ENCODE data around the gene ATF3. TPM values are rescaled to one million over a fixed set of nuclear protein-coding genes. Genes with fewer than 3 reads are reported as not detected.
A peak's percentile ranks its signal among the peaks of the same experiment; 100 is the strongest.
"Not testable (repeated sequence)": the region's sequence is repeated elsewhere in the genome, so short reads cannot be mapped to it uniquely, and the experiment has no call there.

The ATF3 gene
- total RNA-seq, 4 donors from 2014 or later = 12.3 to 19.2 (median 13.7) TPM

DNA sequence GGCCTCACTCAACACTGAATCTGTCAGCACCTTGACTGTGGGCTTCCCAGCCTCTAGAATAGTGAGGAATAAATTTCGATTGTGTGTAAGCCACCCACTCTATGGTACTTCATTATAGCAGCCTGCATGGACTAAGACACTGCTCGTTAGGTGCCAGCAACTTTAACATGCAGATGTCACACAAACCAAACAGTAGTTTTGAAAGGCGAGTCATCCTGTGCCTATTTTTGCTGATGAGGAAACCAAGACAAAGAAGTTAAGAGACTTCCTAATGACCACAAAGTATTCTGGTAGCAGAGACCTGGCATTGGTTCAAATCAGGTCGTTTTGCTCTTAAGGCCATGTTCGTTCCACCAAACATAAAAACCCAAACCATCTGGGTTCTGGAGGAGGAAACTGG is 48.2 kb downstream of the ATF3 start:
- H3K4me3 ChIP-seq = no peak overlapping the region
- TF ChIP-seq EP300 (IDR thresholded peaks at IDR 0.05) (no peak), POLR2A (IDR thresholded peaks at IDR 0.05) (no peak)
- TF ChIP-seq, protein P1, sequence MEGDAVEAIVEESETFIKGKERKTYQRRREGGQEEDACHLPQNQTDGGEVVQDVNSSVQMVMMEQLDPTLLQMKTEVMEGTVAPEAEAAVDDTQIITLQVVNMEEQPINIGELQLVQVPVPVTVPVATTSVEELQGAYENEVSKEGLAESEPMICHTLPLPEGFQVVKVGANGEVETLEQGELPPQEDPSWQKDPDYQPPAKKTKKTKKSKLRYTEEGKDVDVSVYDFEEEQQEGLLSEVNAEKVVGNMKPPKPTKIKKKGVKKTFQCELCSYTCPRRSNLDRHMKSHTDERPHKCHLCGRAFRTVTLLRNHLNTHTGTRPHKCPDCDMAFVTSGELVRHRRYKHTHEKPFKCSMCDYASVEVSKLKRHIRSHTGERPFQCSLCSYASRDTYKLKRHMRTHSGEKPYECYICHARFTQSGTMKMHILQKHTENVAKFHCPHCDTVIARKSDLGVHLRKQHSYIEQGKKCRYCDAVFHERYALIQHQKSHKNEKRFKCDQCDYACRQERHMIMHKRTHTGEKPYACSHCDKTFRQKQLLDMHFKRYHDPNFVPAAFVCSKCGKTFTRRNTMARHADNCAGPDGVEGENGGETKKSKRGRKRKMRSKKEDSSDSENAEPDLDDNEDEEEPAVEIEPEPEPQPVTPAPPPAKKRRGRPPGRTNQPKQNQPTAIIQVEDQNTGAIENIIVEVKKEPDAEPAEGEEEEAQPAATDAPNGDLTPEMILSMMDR (IDR thresholded peaks at IDR 0.05) = no peak
- WGBS, 2 donors = 76 to 84% methylated on average over 5 of the region's 5 CpGs

DNA sequence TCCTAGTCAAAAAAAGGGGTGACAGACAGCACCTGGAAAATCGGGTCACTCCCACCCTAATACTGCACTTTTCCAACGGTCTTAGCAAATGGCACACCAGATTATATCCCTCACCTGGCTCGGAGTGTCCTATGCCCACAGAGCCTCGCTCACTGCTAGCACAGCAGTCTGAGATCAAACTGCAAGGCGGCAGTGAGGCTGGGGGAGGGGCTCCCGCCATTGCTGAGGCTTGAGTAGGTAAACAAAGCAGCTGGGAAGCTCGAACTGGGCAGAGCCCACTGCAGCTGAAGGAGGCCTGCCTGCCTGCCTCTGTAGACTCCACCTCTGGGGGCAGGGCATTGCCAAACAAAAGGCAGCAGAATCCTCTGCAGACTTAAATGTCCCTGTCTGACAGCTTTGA is 49.7 kb downstream of the ATF3 start:
- not testable (repeated sequence) for H3K9me3 ChIP-seq; H3K4me3 ChIP-seq; H3K27me3 ChIP-seq; DNase-seq (ENCODE audit: low spot score in 2 of 2); H3K4me1 ChIP-seq; H3K36me3 ChIP-seq; H3K27ac ChIP-seq
- WGBS, 2 donors = 69 to 79% methylated on average over 6 to 7 of the region's 7 CpGs

More for the DNA sequence above, 48.2 kb downstream of the ATF3 start:
- no peak for DNase-seq (ENCODE audit: low spot score in 2 of 2)
- H3K36me3 ChIP-seq = no peaks in the 10 kb centered on the region
- H3K9me3 ChIP-seq = no peaks in the 10 kb centered on the region
- H3K27ac ChIP-seq = no peak overlapping the region
- no peaks in the 10 kb centered on the region for H3K4me1 ChIP-seq
- H3K27me3 ChIP-seq = no peaks in the 10 kb centered on the region

DNA sequence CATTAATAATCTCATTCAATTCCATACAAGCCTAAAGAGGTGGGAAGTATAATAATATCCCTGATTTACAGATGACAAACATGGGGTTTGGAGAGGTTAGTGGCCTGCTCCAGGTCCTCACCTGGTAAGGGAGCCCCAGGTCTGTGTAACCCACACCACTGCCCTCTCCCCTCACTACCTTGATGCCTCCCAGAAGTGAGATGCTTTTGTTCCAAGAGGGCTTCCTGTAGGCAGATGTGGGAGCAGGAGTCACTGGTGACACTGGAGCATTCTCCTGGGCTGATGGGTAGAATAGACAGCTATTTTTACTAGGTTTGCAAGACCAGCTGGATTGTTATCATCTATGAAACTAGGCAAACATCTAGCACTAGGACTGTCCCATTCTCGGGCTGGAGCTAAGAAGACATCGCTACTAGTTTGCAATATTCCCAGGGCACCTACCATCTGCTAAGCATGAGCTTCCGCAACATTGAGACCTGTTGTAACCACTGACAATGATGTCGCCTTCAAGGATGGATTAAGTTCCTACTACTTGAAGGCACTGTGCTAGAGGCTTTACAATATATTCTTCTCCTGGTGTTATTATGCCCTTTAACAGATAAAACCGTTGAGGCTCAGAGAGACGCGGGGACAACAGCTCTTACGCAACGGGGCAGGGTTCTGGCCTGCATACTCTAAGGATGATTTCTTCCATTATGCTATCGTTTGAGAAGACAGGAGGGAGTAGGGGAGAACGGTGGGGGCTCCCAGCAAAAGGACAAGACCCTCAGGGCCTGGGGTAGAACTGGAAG is 56.0 kb downstream of the ATF3 start:
- H3K4me1 ChIP-seq = peaks cover 0 to 37% (median 9%) of the 10 kb centered on the region in 4 donors
- no peaks in the 10 kb centered on the region for H3K27me3 ChIP-seq
- no peak overlapping the region for H3K4me3 ChIP-seq
- H3K9me3 ChIP-seq = no peaks in the 10 kb centered on the region
- no peak for DNase-seq (ENCODE audit: low spot score in 2 of 2)
- no peak for TF ChIP-seq POLR2A (IDR thresholded peaks at IDR 0.05)
- TF ChIP-seq EP300 (IDR thresholded peaks at IDR 0.05) = no peak
- TF ChIP-seq, protein P1 (IDR thresholded peaks at IDR 0.05) = no peak
- no peak overlapping the region for H3K27ac ChIP-seq
- 74% methylated on average over 11 of the region's 11 CpGs for WGBS, 2 donors
- H3K36me3 ChIP-seq = no peaks in the 10 kb centered on the region

DNA sequence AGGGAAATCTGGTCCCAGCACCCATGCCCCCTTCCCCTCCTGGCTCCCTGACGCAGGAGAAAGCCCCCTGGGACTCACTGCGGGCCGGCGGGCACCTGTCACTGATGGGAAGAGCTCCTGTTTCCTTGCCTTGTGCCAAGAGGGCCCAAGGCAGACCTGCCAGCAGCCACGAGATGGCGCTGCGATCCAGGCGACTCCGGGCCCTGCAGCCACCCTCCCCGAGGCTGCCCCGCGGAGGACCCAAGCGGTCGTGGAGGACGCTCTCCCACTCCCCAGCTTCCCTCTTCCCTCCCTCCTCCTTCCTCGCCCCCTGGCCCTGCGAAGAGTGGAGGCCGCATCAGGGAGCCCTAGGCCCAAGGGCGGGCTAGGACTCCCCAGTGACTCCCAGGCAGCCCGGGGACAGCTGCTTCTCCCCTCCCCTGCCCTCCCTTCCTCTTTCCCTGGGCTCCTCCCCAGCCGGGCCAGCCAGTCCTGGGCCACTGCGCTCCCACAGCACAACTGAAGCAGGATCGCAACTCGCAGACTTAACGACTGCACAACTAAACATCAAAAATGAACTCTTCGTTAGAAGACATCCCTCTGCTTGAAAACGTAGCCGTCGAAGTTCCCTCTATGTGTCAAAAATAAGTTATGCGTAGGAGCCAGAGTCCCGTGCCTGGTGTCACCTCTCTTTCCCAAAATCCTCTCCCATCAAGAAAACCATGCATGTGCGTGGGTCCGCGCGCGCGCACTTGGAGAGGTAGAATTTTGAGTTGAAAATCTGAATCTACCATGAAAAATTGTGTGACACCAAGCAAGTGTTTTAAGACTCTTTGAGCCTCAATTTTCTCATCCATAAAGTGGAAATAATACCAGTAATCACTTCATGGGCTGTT is 56.9 kb downstream of the ATF3 start:
- TF ChIP-seq EP300 (IDR thresholded peaks at IDR 0.05) (peak in 1 of 2 donors; percentile 61), POLR2A (IDR thresholded peaks at IDR 0.05) (no peak)
- TF ChIP-seq, protein P1 (IDR thresholded peaks at IDR 0.05) = peak; percentile 87 to 97 (median 93)
- peak; percentile 50 to 73 for DNase-seq (ENCODE audit: low spot score in 2 of 2)

DNA sequence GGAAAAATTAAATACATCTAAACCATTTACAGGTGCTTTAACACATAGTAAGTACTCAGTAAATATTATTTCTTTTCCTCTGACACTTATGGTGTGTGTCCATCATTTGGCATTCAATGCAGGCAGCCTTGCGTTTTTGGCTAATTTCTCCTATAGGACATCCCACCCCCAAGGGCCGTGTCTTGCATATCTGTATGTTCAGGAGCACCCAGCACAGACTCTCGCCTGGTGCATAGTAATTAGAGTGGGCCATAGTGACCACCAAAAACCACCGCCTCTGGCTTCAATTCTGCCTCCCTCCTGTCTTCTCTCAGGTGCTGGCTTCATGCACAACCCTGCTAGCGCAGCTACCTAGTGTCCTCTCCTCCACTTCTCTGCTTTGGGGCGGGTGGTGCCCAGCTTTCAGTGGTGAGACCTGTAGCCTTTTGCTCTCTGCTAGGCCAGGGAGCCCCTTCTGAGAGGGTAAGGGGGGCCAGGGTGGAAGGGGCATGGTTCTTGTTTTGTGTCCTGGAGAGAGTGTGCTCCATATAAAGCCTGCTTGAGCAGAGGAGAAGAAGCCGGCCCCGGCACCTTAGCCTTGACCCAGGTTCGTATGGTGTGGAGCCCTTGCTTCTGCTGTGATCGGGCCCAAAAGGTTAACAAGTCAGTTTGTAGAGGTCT is 57.7 kb downstream of the ATF3 start:
- H3K9me3 ChIP-seq = no peaks in the 10 kb centered on the region
- 78 to 81% methylated on average over 10 of the region's 10 CpGs for WGBS, 2 donors
- H3K4me1 ChIP-seq = peaks cover 0 to 37% (median 9%) of the 10 kb centered on the region in 4 donors
- H3K36me3 ChIP-seq = no peaks in the 10 kb centered on the region
- H3K4me3 ChIP-seq = no peak overlapping the region
- TF ChIP-seq, protein P1 (IDR thresholded peaks at IDR 0.05) = no peak
- TF ChIP-seq POLR2A (IDR thresholded peaks at IDR 0.05) = no peak
- TF ChIP-seq EP300 (IDR thresholded peaks at IDR 0.05) = no peak
- no peak for DNase-seq (ENCODE audit: low spot score in 2 of 2)
- no peaks in the 10 kb centered on the region for H3K27me3 ChIP-seq
- H3K27ac ChIP-seq = no peak overlapping the region

More for the DNA sequence above, 56.9 kb downstream of the ATF3 start:
- Histone ChIP-seq H3K9me3 (no peaks in the 10 kb centered on the region), H3K36me3 (no peaks in the 10 kb centered on the region), H3K4me1 (peaks cover 0 to 37% (median 9%) of the 10 kb centered on the region in 4 donors), H3K4me3 (peak overlapping the region; percentile 35 to 60 (median 46)), H3K27ac (peak overlapping the region in 2 of 4 donors; percentile 61 to 86), H3K27me3 (no peaks in the 10 kb centered on the region)
- 23 to 28% methylated on average over 27 to 29 of the region's 37 CpGs for WGBS, 2 donors
